ENCODE results near the gene TRAF2. TPM values are rescaled to one million over a fixed set of nuclear protein-coding genes. Genes with fewer than 3 reads are reported as not detected.

TRAF2 gene
- total and polyA plus RNA-seq, 4 donors = 4.7 to 14.9 (median 6.8) TPM

DNA sequence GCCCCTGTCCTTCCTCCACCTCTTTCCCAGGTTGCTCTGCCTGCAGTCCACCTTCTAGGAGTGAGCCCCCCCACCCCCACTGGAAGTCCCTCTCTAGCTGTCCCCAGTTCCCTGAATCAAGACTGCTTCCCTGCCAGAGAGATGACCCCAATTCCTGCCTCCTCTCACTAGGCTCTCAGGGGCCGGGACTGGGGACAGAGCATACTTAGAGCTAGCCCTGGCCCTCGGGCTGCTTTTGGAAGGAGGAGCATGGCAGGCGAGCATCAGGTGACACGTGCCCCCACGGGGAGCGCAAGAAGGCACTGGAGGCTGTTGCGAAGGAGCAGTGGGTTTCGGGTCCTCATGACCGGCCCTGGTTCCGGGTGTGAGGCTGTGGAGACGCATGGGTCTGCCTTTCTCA, 9.7 kb downstream of the TRAF2 start (continued):
- no peak for TF ChIP-seq HNF4A (conservative IDR thresholded peaks at IDR 0.05)
- TF ChIP-seq RAD21 (IDR thresholded peaks at IDR 0.05) = no peak
- no peak for TF ChIP-seq GABPA (IDR thresholded peaks at IDR 0.05 in 1 of 2, conservative IDR thresholded peaks at IDR 0.05 in 1 of 2)
- no peak for TF ChIP-seq EGR1 (IDR thresholded peaks at IDR 0.05; ENCODE audit: low read depth in 2 of 2)
- TF ChIP-seq FOXA1 (IDR thresholded peaks at IDR 0.05) = no peak
- no peak for TF ChIP-seq YY1 (IDR thresholded peaks at IDR 0.05)
- TF ChIP-seq FOXA2 (IDR thresholded peaks at IDR 0.05) = no peak

- H3K27me3 ChIP-seq (ENCODE audit: control insufficient read depth in 4 of 4, insufficient read depth in 4 of 4, low read length in 3 of 4) = no peaks in the 10 kb centered on the region
- H3K4me3 ChIP-seq (ENCODE audit: low read depth in 1 of 3, low read length in 3 of 3) = no peak overlapping the region
- H3K4me1 ChIP-seq (ENCODE audit: control insufficient read depth in 4 of 4, insufficient read depth in 4 of 4, low read length in 3 of 4) = peaks cover 10 to 31% (median 20%) of the 10 kb centered on the region in 4 donors
- 95% methylated on average over 21 of the region's 21 CpGs for WGBS
- no peak overlapping the region for H3K9ac ChIP-seq (ENCODE audit: low read depth in 1 of 2, low read length in 2 of 2)
- no peak overlapping the region for H3K27ac ChIP-seq (ENCODE audit: low read depth in 1 of 2, low read length in 2 of 2)
- no peak for DNase-seq (ENCODE audit: low spot score)
- TF ChIP-seq RXRA (IDR thresholded peaks at IDR 0.05) (no peak), FOXA2 (IDR thresholded peaks at IDR 0.05) (no peak), RAD21 (IDR thresholded peaks at IDR 0.05) (no peak), MAX (IDR thresholded peaks at IDR 0.05) (no peak), HNF4G (IDR thresholded peaks at IDR 0.05) (no peak), TAF1 (conservative IDR thresholded peaks at IDR 0.05) (no peak), GABPA (IDR thresholded peaks at IDR 0.05 in 1 of 2, conservative IDR thresholded peaks at IDR 0.05 in 1 of 2) (no peak), SP1 (IDR thresholded peaks at IDR 0.05) (no peak), JUND (IDR thresholded peaks at IDR 0.05) (no peak), REST (IDR thresholded peaks at IDR 0.05) (no peak), FOXA1 (IDR thresholded peaks at IDR 0.05) (no peak), NR2F2 (IDR thresholded peaks at IDR 0.05) (no peak), YY1 (IDR thresholded peaks at IDR 0.05) (no peak), EGR1 (IDR thresholded peaks at IDR 0.05; ENCODE audit: low read depth in 2 of 2) (no peak), HNF4A (conservative IDR thresholded peaks at IDR 0.05) (no peak), CTCF (IDR thresholded peaks at IDR 0.05; ENCODE audit: low read depth, low read length, missing input control) (no peak)
- TF ChIP-seq, protein P1, sequence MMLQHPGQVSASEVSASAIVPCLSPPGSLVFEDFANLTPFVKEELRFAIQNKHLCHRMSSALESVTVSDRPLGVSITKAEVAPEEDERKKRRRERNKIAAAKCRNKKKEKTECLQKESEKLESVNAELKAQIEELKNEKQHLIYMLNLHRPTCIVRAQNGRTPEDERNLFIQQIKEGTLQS (IDR thresholded peaks at IDR 0.05) = no peak
- TF ChIP-seq, protein P2, sequence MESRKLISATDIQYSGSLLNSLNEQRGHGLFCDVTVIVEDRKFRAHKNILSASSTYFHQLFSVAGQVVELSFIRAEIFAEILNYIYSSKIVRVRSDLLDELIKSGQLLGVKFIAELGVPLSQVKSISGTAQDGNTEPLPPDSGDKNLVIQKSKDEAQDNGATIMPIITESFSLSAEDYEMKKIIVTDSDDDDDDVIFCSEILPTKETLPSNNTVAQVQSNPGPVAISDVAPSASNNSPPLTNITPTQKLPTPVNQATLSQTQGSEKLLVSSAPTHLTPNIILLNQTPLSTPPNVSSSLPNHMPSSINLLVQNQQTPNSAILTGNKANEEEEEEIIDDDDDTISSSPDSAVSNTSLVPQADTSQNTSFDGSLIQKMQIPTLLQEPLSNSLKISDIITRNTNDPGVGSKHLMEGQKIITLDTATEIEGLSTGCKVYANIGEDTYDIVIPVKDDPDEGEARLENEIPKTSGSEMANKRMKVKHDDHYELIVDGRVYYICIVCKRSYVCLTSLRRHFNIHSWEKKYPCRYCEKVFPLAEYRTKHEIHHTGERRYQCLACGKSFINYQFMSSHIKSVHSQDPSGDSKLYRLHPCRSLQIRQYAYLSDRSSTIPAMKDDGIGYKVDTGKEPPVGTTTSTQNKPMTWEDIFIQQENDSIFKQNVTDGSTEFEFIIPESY (IDR thresholded peaks at IDR 0.05) = no peak
- H3K9me3 ChIP-seq (ENCODE audit: control insufficient read depth in 4 of 4, low read length in 3 of 4) = no peaks in the 10 kb centered on the region
- peaks cover 0 to 14% (median 9%) of the 10 kb centered on the region in 4 donors for H3K36me3 ChIP-seq (ENCODE audit: control insufficient read depth in 4 of 4, insufficient read depth in 3 of 4, low read depth in 1 of 4, low read length in 3 of 4)
Observed at GRCh38 chr9:136898483-136899100, 12.3 kb downstream of the TRAF2 start.
